Measurements from ENCODE around the gene MMP11. TPM values are rescaled to one million over a fixed set of nuclear protein-coding genes. Genes with fewer than 3 reads are reported as not detected.
A peak's percentile ranks its signal among the peaks of the same experiment; 100 is the strongest.

MMP11 gene
- total and polyA plus RNA-seq, 8 donors: 0.50 to 54.2 (median 2.2) TPM; not detected in 2

DNA sequence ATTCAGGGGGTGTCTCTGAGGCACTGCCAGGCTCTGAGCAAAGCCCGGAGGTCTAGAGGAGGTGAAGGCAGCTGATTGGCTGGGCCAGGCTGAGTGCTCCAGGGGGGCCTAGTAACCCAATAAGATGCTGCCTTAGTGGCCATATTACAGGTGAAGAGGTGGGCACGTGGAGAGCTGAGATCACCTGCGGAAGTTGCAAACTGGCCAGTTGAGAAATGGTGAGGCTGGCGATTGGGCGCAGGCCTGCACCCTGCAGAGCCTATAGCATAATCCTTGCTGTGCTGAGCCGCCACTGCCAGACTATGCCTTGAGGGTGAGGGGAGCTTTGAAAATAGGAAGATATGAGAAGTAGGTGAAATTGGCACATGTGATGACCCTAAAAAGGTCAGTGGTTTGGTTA lies 44.5 kb downstream of the MMP11 start:
- no peak overlapping the region for H3K27ac ChIP-seq
- intact Hi-C loops (cut with DNase I; ENCODE audit: low total_unique reads): no loop called here
- TF ChIP-seq EP300 (IDR thresholded peaks at IDR 0.05): no peak
- no peak for TF ChIP-seq POLR2AphosphoS5 (IDR thresholded peaks at IDR 0.05)
- TF ChIP-seq, protein P1, sequence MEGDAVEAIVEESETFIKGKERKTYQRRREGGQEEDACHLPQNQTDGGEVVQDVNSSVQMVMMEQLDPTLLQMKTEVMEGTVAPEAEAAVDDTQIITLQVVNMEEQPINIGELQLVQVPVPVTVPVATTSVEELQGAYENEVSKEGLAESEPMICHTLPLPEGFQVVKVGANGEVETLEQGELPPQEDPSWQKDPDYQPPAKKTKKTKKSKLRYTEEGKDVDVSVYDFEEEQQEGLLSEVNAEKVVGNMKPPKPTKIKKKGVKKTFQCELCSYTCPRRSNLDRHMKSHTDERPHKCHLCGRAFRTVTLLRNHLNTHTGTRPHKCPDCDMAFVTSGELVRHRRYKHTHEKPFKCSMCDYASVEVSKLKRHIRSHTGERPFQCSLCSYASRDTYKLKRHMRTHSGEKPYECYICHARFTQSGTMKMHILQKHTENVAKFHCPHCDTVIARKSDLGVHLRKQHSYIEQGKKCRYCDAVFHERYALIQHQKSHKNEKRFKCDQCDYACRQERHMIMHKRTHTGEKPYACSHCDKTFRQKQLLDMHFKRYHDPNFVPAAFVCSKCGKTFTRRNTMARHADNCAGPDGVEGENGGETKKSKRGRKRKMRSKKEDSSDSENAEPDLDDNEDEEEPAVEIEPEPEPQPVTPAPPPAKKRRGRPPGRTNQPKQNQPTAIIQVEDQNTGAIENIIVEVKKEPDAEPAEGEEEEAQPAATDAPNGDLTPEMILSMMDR (IDR thresholded peaks at IDR 0.05): no peak
- no peak for TF ChIP-seq POLR2A (IDR thresholded peaks at IDR 0.05)
- peaks cover 46 to 91% (median 86%) of the 10 kb centered on the region in 4 donors for H3K36me3 ChIP-seq
- WGBS, 5 donors: 88 to 97% (median 92%) methylated on average over 6 of the region's 6 CpGs
- no peaks in the 10 kb centered on the region for H3K9me3 ChIP-seq
- H3K4me3 ChIP-seq: no peak overlapping the region
- no peaks in the 10 kb centered on the region for H3K4me1 ChIP-seq
- peak in 1 of 2 donors; percentile 0 for DNase-seq
- no peaks in the 10 kb centered on the region for H3K27me3 ChIP-seq

DNA sequence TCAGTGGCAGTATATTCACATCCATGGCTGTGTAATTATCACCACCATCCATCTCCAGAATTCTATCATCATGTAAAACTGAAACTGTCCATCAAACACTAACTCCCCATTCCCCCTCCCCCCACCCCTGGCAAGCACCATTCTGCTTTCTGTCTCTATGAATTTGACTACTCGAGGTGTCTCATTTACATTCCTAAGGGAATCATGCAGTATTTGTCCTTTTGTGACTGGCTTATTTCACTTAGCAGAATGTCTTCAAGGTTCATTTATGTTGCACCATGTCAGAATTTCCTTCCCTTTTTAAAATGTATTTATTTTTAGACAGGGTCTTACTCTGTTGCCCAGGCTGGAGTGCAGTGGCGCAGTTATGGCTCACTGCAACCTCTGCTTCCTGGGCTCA lies 45.9 kb downstream of the MMP11 start:
- no peak for DNase-seq
- H3K4me1 ChIP-seq: no peaks in the 10 kb centered on the region
- 84 to 97% (median 89%) methylated on average over 2 of the region's 2 CpGs for WGBS, 5 donors
- no peak overlapping the region for H3K4me3 ChIP-seq
- H3K36me3 ChIP-seq: peaks cover 52 to 99% (median 89%) of the 10 kb centered on the region in 4 donors
- H3K9me3 ChIP-seq: no peaks in the 10 kb centered on the region
- TF ChIP-seq POLR2A (IDR thresholded peaks at IDR 0.05) (no peak), POLR2AphosphoS5 (IDR thresholded peaks at IDR 0.05) (no peak), EP300 (IDR thresholded peaks at IDR 0.05) (no peak)
- TF ChIP-seq, protein P1 (IDR thresholded peaks at IDR 0.05): no peak
- H3K27me3 ChIP-seq: no peaks in the 10 kb centered on the region
- intact Hi-C loops (cut with DNase I; ENCODE audit: low total_unique reads): no loop called here
- no peak overlapping the region for H3K27ac ChIP-seq

DNA sequence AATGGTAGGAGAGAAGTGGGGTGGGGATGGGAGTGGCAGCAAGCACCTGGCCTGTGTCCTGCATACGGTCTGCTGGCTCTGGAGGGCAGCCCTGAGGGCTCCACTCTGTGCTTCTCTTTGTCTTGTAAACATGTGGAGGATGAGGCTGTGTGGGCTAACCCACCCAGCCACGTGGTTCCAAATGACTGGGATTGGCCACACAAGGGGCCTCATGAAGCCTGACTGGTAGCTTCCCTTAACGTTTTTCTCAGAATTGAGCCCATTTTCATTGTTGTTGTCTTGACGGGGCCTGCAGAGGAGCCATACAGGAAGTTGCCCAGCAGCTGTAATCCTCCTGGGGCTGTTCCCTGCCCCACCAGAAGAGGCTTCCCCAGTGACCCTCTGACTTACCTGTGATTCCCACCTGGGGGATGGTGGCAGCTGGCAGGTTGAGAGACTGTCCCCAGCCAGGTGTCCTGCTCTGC lies 48.1 kb downstream of the MMP11 start:
- Histone ChIP-seq H3K27me3 (no peaks in the 10 kb centered on the region), H3K4me1 (no peaks in the 10 kb centered on the region), H3K9me3 (no peaks in the 10 kb centered on the region), H3K36me3 (peaks cover 74 to 100% (median 100%) of the 10 kb centered on the region in 4 donors), H3K27ac (no peak overlapping the region), H3K4me3 (no peak overlapping the region)
- intact Hi-C loops (cut with DNase I; ENCODE audit: low total_unique reads): no loop called here
- WGBS, 5 donors: 35 to 67% (median 46%) methylated on average over 4 of the region's 4 CpGs
- DNase-seq: peak in 1 of 2 donors; percentile 7
- TF ChIP-seq POLR2AphosphoS5 (IDR thresholded peaks at IDR 0.05) (no peak), EP300 (IDR thresholded peaks at IDR 0.05) (no peak), POLR2A (IDR thresholded peaks at IDR 0.05) (no peak)
- TF ChIP-seq, protein P1 (IDR thresholded peaks at IDR 0.05): no peak

DNA sequence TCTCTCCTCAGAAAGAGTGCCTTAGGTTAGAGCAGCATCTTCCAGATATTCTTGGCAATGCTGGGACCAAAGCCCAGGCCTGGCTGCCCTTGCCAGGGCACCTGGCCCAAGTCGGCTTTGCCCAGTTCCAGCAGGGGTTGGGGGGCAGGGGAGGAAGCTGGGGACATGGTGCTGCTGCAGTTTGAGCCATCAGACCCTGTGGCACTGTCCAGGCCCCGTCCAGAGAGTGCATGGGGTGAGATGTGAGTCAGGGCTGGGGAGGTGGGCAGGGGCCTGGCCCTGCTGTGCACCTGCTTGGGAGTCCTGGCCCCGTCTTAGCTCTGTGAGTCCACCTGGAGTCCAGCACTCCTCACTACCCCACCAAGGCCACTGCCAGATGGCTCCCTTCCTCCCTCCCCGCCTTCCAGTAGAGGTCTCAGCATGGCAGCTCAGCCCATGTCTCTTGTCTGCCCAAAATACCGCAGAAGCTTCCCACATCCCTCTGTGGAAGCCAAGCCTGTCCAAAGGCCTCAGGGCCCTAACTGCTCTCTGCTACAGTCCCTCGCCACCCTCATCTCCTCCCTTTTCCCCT lies 49.5 kb downstream of the MMP11 start:
- Histone ChIP-seq H3K4me1 (no peaks in the 10 kb centered on the region), H3K4me3 (no peak overlapping the region), H3K9me3 (no peaks in the 10 kb centered on the region), H3K27me3 (no peaks in the 10 kb centered on the region), H3K36me3 (peaks cover 68 to 100% (median 100%) of the 10 kb centered on the region in 4 donors), H3K27ac (no peak overlapping the region)
- TF ChIP-seq POLR2A (IDR thresholded peaks at IDR 0.05): no peak
- TF ChIP-seq, protein P1 (IDR thresholded peaks at IDR 0.05): no peak
- TF ChIP-seq POLR2AphosphoS5 (IDR thresholded peaks at IDR 0.05): no peak
- no peak for TF ChIP-seq EP300 (IDR thresholded peaks at IDR 0.05)
- DNase-seq: peak in 1 of 2 donors; percentile 1
- intact Hi-C loops (cut with DNase I; ENCODE audit: low total_unique reads): no loop called here
- WGBS, 5 donors: 64 to 86% (median 84%) methylated on average over 5 to 6 of the region's 6 CpGs
